ENCODE results near the gene ARFGAP3.

DNA sequence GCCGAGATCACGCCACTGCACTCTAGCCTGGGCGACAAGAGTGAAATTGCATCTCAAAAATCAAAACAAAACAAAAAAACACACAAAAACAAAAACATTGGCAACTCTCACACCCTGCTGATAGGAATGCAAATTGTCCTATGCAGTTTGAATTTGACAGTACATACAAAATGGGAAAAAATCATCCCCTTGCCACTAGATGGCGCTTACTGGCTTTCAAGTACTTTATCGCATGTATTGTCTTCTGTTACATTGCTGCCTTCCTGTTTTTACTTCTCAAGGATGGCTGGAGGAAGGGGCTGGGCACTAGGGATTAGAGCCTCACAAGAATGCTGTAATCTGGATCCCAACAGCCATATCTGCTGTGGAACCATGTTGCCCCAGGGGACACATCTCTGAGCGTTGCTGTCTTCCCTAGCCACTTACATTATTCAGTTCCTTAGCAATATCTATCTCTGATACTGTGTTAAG lies 77.0 kb downstream of the ARFGAP3 start:
- TF ChIP-seq, protein P1, sequence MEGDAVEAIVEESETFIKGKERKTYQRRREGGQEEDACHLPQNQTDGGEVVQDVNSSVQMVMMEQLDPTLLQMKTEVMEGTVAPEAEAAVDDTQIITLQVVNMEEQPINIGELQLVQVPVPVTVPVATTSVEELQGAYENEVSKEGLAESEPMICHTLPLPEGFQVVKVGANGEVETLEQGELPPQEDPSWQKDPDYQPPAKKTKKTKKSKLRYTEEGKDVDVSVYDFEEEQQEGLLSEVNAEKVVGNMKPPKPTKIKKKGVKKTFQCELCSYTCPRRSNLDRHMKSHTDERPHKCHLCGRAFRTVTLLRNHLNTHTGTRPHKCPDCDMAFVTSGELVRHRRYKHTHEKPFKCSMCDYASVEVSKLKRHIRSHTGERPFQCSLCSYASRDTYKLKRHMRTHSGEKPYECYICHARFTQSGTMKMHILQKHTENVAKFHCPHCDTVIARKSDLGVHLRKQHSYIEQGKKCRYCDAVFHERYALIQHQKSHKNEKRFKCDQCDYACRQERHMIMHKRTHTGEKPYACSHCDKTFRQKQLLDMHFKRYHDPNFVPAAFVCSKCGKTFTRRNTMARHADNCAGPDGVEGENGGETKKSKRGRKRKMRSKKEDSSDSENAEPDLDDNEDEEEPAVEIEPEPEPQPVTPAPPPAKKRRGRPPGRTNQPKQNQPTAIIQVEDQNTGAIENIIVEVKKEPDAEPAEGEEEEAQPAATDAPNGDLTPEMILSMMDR (IDR thresholded peaks at IDR 0.05) = peak; percentile 80 to 93 (median 87)
- TF ChIP-seq POLR2A (IDR thresholded peaks at IDR 0.05) = no peak

All from heart left ventricle (tissue), 13 donors.